Measurements from ENCODE around the gene POTEI.
"Not testable (repeated sequence)": the region's sequence is repeated elsewhere in the genome, so short reads cannot be mapped to it uniquely, and the experiment has no call there.

The POTEI gene

DNA sequence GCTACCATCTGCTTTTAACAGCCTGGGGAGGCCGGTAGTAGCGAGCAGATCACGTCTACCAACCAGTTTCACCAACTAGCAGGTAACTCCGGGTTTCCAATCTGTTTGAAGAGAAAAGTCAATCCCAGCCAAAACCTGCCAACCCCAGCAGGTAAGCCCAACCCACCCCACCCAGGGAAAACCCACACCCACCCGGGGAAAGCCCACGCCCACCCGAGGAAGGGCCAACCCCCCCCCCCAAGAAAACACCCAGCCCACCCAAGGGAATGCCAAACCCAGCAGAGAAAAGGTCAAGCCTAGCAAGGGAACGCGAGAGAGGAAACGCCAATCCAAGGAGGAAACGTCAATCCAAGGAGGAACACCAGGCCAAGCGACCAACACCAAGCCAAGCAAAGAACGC is at the start of gene POTEI:
Gene POTEI, minus strand, starts transcription at position 101 of the 400 bp plus-strand sequence. Its CDS starts 93 bp downstream, at position 8.
- not testable (repeated sequence) for H3K36me3 Mint-ChIP-seq; H3K4me3 Mint-ChIP-seq; H3K27ac Mint-ChIP-seq; H3K4me1 Mint-ChIP-seq (ENCODE audit: low read depth); H3K9me3 Mint-ChIP-seq (ENCODE audit: low read depth); H3K27me3 Mint-ChIP-seq

DNA sequence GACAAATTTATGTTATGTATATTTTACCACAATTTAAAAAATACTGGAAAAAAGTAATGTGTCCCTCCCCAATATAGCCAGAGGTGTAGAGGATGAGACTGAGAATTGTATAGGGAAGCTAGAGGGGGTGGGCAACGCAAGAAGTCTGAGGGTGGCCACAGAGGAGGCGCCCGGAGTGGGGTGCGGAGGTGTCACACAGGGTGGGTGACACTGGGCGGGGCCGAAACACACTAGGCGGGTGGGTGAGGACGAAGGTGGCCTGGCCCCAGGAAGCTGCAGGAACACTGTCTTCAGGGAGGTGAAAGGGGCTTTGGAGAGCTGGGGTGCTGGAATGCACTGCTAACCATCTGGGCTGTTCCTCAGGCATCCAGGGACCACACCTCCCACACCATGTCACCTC is 47.3 kb upstream of the POTEI start:
- not testable (repeated sequence) for H3K27me3 Mint-ChIP-seq; H3K9me3 Mint-ChIP-seq (ENCODE audit: low read depth); H3K4me1 Mint-ChIP-seq (ENCODE audit: low read depth); H3K27ac Mint-ChIP-seq; H3K4me3 Mint-ChIP-seq; H3K36me3 Mint-ChIP-seq

- H3K4me3 Mint-ChIP-seq; H3K36me3 Mint-ChIP-seq; H3K27ac Mint-ChIP-seq; H3K4me1 Mint-ChIP-seq (ENCODE audit: low read depth); H3K9me3 Mint-ChIP-seq (ENCODE audit: low read depth); H3K27me3 Mint-ChIP-seq: not testable (repeated sequence)
These were observed 45.0 kb upstream of the POTEI start for GRCh38 chr2:130554178-130554577.

DNA sequence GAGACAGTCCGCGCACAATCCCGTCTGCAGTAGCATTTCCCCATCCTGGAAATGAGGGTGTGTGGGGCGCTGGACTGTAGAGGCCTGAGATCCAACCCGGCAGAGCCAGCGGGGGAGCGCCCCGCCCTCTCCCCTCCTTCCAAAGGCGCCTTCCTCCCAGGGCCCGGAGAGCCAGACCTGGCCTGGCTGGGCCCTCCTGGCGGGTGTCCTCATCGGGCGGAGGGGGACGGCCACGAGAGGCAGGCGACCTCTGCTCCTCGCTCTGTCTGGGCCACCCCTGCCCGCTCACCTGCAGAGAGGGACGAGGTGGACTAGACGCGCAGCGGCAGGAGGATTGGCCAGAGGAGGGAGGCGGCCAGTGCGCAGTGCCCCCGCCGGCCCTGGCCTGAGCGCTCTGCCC is 40.3 kb upstream of the POTEI start:
- not testable (repeated sequence) for H3K4me1 Mint-ChIP-seq (ENCODE audit: low read depth); H3K27me3 Mint-ChIP-seq; H3K27ac Mint-ChIP-seq; H3K9me3 Mint-ChIP-seq (ENCODE audit: low read depth); H3K36me3 Mint-ChIP-seq; H3K4me3 Mint-ChIP-seq

- not testable (repeated sequence) for H3K4me1 Mint-ChIP-seq (ENCODE audit: low read depth); H3K27me3 Mint-ChIP-seq; H3K27ac Mint-ChIP-seq; H3K36me3 Mint-ChIP-seq; H3K4me3 Mint-ChIP-seq; H3K9me3 Mint-ChIP-seq (ENCODE audit: low read depth)
These were observed 39.3 kb upstream of the POTEI start for GRCh38 chr2:130548418-130548817.

- H3K27ac Mint-ChIP-seq = not testable (repeated sequence)
These were observed 35.9 kb upstream of the POTEI start for GRCh38 chr2:130544978-130545377.

GRCh38 chr2:130543785-130544528 is 34.8 kb upstream of the POTEI start:
- H3K4me3 Mint-ChIP-seq; H3K27me3 Mint-ChIP-seq; H3K9me3 Mint-ChIP-seq (ENCODE audit: low read depth); H3K4me1 Mint-ChIP-seq (ENCODE audit: low read depth); H3K27ac Mint-ChIP-seq; H3K36me3 Mint-ChIP-seq: not testable (repeated sequence)

More at GRCh38 chr2:130544978-130545377, 35.9 kb upstream of the POTEI start:
- not testable (repeated sequence) for H3K9me3 Mint-ChIP-seq (ENCODE audit: low read depth); H3K27me3 Mint-ChIP-seq; H3K4me3 Mint-ChIP-seq; H3K36me3 Mint-ChIP-seq; H3K4me1 Mint-ChIP-seq (ENCODE audit: low read depth)

DNA sequence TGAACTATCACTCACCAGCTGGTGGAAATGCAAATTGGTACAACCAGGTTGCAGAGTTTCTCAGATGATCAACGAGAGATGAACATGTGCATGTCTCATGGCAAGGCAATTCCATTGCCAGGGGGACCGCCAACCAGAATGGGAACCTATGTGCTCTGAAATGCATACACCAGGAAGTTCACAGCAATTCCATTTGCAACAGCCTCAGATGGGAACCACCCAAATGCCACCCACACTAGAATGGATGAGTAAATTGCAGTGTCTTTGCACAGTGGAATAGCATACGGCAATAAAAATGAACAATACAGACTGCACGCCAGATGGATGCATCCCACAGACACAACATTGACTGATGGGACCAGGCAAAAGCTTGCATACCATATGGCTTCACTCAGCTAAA is 33.7 kb upstream of the POTEI start:
- H3K36me3 Mint-ChIP-seq; H3K9me3 Mint-ChIP-seq (ENCODE audit: low read depth); H3K4me1 Mint-ChIP-seq (ENCODE audit: low read depth); H3K27ac Mint-ChIP-seq; H3K27me3 Mint-ChIP-seq; H3K4me3 Mint-ChIP-seq: not testable (repeated sequence)

DNA sequence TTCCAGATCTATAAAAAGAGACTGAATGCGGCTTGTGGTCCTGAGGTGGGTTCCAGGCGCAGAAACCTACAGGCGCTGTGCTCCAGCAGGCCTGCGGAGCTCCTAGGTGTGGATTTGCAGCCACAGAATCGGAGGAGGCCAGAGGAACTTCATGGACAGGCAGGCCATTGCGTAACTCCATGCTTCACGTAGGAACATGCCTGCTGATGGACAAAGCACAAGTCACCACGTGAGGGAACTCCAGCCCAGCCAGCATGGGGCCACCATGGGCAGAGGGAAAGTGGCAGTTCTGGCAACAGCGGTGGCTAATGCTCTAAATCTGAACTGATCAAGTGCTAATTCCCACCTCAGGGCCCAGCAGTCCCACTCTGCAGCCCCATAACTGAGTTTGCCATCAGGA is 29.1 kb upstream of the POTEI start:
- H3K27ac Mint-ChIP-seq; H3K9me3 Mint-ChIP-seq (ENCODE audit: low read depth); H3K27me3 Mint-ChIP-seq; H3K36me3 Mint-ChIP-seq; H3K4me1 Mint-ChIP-seq (ENCODE audit: low read depth); H3K4me3 Mint-ChIP-seq: not testable (repeated sequence)

DNA sequence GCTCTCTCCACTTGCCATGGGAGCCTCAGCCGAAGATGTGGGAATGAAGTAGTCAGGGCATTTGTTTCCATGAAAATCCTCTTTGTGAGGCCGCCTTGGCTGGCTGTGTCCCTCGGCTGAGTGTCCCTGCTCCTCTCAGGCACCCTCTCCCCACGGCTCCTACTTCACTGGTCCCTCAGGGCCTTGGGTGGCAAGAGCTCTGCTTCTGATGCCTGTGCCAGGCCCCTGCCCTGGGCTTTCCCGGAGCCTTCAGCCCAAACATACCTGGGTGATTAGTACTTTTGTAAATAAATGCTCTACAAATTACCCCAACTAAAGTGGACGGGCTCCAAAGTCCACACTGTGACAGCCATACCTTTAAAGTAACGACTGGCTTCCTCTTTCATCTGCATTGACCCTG is 27.5 kb upstream of the POTEI start:
- not testable (repeated sequence) for H3K4me3 Mint-ChIP-seq; H3K27me3 Mint-ChIP-seq; H3K4me1 Mint-ChIP-seq (ENCODE audit: low read depth); H3K27ac Mint-ChIP-seq; H3K36me3 Mint-ChIP-seq; H3K9me3 Mint-ChIP-seq (ENCODE audit: low read depth)

DNA sequence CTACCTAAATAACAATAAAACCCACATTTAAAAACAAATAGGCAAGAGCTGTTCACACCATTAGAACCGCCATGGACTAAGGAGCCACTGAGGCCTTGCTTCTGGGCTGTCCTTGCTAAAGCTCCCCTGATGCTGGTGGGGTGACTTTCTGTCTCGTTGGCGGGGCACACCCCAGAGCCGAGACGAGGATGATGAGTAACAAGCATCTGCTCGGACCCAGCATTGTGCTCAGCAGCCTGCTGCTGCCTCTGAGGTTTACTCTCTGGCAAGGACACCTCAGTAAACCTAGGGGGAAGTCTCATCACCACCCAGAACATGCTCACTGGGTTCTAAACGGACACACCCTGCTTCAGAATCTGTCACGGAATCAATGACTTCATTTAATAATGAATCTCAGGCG is 22.5 kb upstream of the POTEI start:
- not testable (repeated sequence) for H3K27ac Mint-ChIP-seq

DNA sequence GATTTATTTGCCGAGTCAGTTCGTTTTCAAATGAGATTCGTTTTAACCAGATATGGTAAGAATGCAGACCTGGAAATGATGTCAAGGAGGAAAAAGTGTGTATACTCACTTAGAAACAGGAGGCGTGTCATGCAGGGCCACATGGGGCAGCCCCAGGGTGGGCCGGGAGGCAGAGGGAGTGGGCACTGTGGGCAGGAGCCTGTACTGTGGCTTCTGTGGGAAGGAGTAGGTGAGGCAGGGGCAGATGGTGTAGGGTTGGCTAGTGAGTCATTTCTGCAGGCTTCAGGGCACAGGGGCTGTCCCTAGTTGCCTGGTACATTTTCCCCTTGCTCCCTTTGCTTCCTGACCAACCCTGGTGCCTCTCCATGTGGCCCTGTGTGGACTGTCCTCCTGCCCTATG is 22.1 kb upstream of the POTEI start:
- not testable (repeated sequence) for H3K4me3 Mint-ChIP-seq; H3K36me3 Mint-ChIP-seq; H3K27ac Mint-ChIP-seq; H3K9me3 Mint-ChIP-seq (ENCODE audit: low read depth); H3K4me1 Mint-ChIP-seq (ENCODE audit: low read depth); H3K27me3 Mint-ChIP-seq

More for the DNA sequence above, 22.5 kb upstream of the POTEI start:
- H3K9me3 Mint-ChIP-seq (ENCODE audit: low read depth); H3K4me3 Mint-ChIP-seq; H3K4me1 Mint-ChIP-seq (ENCODE audit: low read depth); H3K36me3 Mint-ChIP-seq; H3K27me3 Mint-ChIP-seq: not testable (repeated sequence)

DNA sequence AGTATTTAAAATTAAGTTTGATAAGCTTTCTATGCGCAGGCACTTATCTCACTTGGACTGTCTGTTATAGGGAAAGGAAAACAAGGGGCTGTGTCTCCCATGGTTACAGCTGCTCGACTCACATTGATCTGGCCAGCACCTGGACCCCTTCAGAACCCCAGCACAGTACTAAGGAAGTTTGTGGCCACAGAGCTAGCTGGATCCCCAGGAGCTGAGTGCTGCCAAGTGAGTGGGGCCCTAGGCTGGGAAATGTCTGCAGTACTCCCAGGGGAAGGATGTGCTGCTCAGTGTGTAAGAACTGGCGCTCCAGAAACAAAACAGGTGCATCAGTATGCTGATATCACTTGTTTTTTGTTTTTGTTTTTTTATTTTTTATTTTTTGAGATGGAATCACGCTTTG is 21.1 kb upstream of the POTEI start:
- H3K27me3 Mint-ChIP-seq; H3K9me3 Mint-ChIP-seq (ENCODE audit: low read depth); H3K27ac Mint-ChIP-seq; H3K4me3 Mint-ChIP-seq; H3K36me3 Mint-ChIP-seq; H3K4me1 Mint-ChIP-seq (ENCODE audit: low read depth): not testable (repeated sequence)

DNA sequence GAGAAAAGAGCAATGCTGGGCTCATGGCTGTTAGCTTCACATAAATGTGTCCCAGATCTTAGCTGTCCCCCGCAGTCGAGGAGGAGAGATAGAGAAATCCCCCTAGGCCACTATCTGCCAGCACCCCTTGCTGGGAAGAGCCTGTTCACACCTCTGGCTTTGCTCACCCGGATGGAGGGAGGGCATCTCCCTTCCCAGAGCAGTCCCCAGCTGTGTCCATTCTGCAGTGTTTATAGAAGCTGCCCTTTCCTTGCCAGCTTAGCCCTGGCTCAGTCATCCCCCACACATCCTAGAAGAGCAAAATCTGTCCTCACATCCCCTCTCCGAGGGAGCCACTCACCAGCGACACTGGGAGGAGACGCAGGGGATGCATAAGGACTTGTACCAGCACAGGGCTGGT is 20.4 kb upstream of the POTEI start:
- H3K27ac Mint-ChIP-seq; H3K4me3 Mint-ChIP-seq; H3K36me3 Mint-ChIP-seq; H3K4me1 Mint-ChIP-seq (ENCODE audit: low read depth); H3K9me3 Mint-ChIP-seq (ENCODE audit: low read depth); H3K27me3 Mint-ChIP-seq: not testable (repeated sequence)

GRCh38 chr2:130527365-130527967 is 18.3 kb upstream of the POTEI start:
- not testable (repeated sequence) for H3K9me3 Mint-ChIP-seq (ENCODE audit: low read depth); H3K27me3 Mint-ChIP-seq; H3K4me3 Mint-ChIP-seq; H3K27ac Mint-ChIP-seq; H3K4me1 Mint-ChIP-seq (ENCODE audit: low read depth); H3K36me3 Mint-ChIP-seq

DNA sequence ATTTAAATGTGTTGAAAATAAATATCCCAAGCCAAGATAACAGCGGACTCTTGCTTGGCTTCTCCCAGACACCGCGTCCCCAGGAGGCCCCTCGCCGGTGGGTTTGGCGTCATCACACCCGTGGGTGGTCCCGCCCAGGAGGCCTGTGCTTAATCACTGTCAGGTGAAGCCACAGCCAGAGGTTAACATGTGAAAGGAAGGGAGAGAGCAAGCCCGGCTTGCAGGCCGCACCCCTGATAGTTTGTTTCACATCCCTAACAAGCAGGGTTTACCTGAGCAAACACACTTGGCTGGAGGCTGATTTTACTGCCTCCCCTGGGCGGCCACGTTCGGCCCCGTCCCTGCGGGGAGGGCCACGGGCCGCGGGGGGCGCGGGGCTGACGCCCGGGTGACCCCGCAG is 13.3 kb upstream of the POTEI start:
- not testable (repeated sequence) for H3K4me1 Mint-ChIP-seq (ENCODE audit: low read depth); H3K36me3 Mint-ChIP-seq; H3K27ac Mint-ChIP-seq; H3K27me3 Mint-ChIP-seq; H3K9me3 Mint-ChIP-seq (ENCODE audit: low read depth); H3K4me3 Mint-ChIP-seq
